Transverse colon (tissue), 4 donors: ENCODE data around the gene LRRC8C.

Source experiments
- CTCF ChIP-seq, 5 experiments: fragments of 200-600 bp in 3 of 5; fragments of 450-650 bp in 2 of 5; sonication (generic) in 3 of 5; IDR thresholded peaks; 1 replicate in 2 of 5; 2 replicates in 3 of 5; pipeline ENCODE4 v1.5.1; 2016 to 2017; ENCODE audit warnings: antibody characterized with exemption in 5 of 5, inconsistent platforms in 3 of 5, mild to moderate bottlenecking in 2 of 5, moderate library complexity in 1 of 5
- EP300 ChIP-seq: sonication (generic); formaldehyde crosslinking; IDR thresholded peaks from one replicate; pipeline ENCODE4 v1.6.1; 2017; ENCODE audit warnings: antibody characterized with exemption, low read depth
- POLR2A ChIP-seq: fragments of 450-650 bp; IDR thresholded peaks from one replicate; pipeline ENCODE4 v1.6.1; 2016; ENCODE audit warnings: antibody characterized with exemption, mild to moderate bottlenecking, moderate library complexity
- POLR2AphosphoS5 ChIP-seq, 3 donors: sonication (generic); formaldehyde crosslinking; IDR thresholded peaks; one replicate each; pipeline ENCODE4 v1.6.1; 2016; ENCODE audit warnings: antibody characterized with exemption in 3 of 3

GRCh38 chr1:89611721-89612120 lies 21.2 kb upstream of the LRRC8C start:
- TF ChIP-seq POLR2A (no peak), CTCF (IDR thresholded peaks at IDR 0.05) (no peak), EP300 (no peak), POLR2AphosphoS5 (IDR thresholded peaks at IDR 0.05) (no peak)
